SU-DHL-6 (cell line): ENCODE measurements around the gene HOXA11.

Experiments
- H2AFZ ChIP-seq: fragments of 200-600 bp; sonication (generic); 2 replicates; pipeline ENCODE4 v1.6.1; 2014; ENCODE audit warnings: low read depth, mild to moderate bottlenecking, moderate library complexity, mixed read lengths, antibody characterized with exemption, low read length; ENCODE audit not compliant: severe bottlenecking
- H3F3A ChIP-seq: fragments of 200-600 bp; shearing (Covaris generic); 2 replicates; pipeline ENCODE4 v1.6.0; 2016; ENCODE audit warnings: antibody characterized with exemption, mild to moderate bottlenecking; ENCODE audit not compliant: insufficient read depth
- H3K27ac ChIP-seq: fragments of 200-600 bp; sonication (generic); 2 replicates; pipeline ENCODE4 v1.5.1; 2016; ENCODE audit warnings: low read depth, mild to moderate bottlenecking, low read length, moderate library complexity, mixed read lengths
- H3K27me3 ChIP-seq: fragments of 200-600 bp; sonication (generic), shearing (Covaris generic); 2 replicates; pipeline ENCODE4 v1.6.0; 2014; ENCODE audit warnings: mild to moderate bottlenecking, low read length
- H3K36me3 ChIP-seq: fragments of 200-600 bp; sonication (generic); 2 replicates; pipeline ENCODE4 v1.6.1; 2014; ENCODE audit warnings: mild to moderate bottlenecking, low read length, mixed read lengths
- H3K4me2 ChIP-seq: fragments of 300-600, 200-600 bp; shearing (Covaris generic), sonication (generic); 2 replicates; pipeline ENCODE4 v1.6.0; 2014; ENCODE audit warnings: low read length, low read depth, mild to moderate bottlenecking; ENCODE audit not compliant: poor library complexity, severe bottlenecking
- H3K4me3 ChIP-seq: fragments of 200-600 bp; sonication (generic); 2 replicates; pipeline ENCODE4 v1.5.1; 2014; ENCODE audit warnings: antibody characterized with exemption, low read length, mild to moderate bottlenecking, mixed read lengths; ENCODE audit not compliant: insufficient read depth, poor library complexity, severe bottlenecking
- H3K79me2 ChIP-seq: fragments of 200-600 bp; sonication (generic); 2 replicates; pipeline ENCODE4 v1.6.1; 2014; ENCODE audit warnings: mild to moderate bottlenecking, low read length, moderate library complexity; ENCODE audit not compliant: insufficient read depth
- H3K9ac ChIP-seq: fragments of 200-600 bp; sonication (generic); 2 replicates; pipeline ENCODE4 v1.7.0; 2014; ENCODE audit warnings: mild to moderate bottlenecking, low read length
- H3K9me2 ChIP-seq: fragments of 200-600 bp; sonication (generic); replicated peaks from 2 replicates; pipeline ENCODE4 v1.6.1; 2014; ENCODE audit warnings: low read length; ENCODE audit not compliant: insufficient read depth
- H3K9me3 ChIP-seq: fragments of 200-600 bp; sonication (generic); 2 replicates; pipeline ENCODE4 v1.6.1; 2014; ENCODE audit warnings: low read length, mixed read lengths; ENCODE audit not compliant: insufficient read depth
- H4K20me1 ChIP-seq: fragments of 200-600 bp; sonication (generic); 2 replicates; pipeline ENCODE4 v1.6.1; 2014; ENCODE audit warnings: low read depth, mild to moderate bottlenecking, antibody characterized with exemption, low read length, moderate library complexity, mixed read lengths
- CTCF ChIP-seq: fragments of 200-600 bp; sonication (generic); IDR thresholded peaks from one replicate; pipeline ENCODE4 v1.5.1; 2017; ENCODE audit warnings: antibody characterized with exemption, mild to moderate bottlenecking, low read length, moderate library complexity; ENCODE audit not compliant: insufficient read depth, poor library complexity, severe bottlenecking
- EZH2phosphoT487 ChIP-seq: fragments of 200-600 bp; sonication (generic), shearing (Covaris generic); conservative IDR thresholded peaks from 2 replicates; pipeline ENCODE4 v1.6.1; 2018; ENCODE audit warnings: mild to moderate bottlenecking, antibody characterized with exemption, low read length, moderate library complexity, mixed read lengths

The HOXA11 gene

GRCh38 chr7:27198871-27199801 is 14.1 kb upstream of the HOXA11 start:
- H3K36me3 ChIP-seq: no peaks in the 10 kb centered on the region
- no peaks in the 10 kb centered on the region for H4K20me1 ChIP-seq
- no peak overlapping the region for H3K9ac ChIP-seq
- no peaks in the 10 kb centered on the region for H3K27me3 ChIP-seq
- H3K9me3 ChIP-seq: no peaks in the 10 kb centered on the region
- H3K4me2 ChIP-seq: no peak overlapping the region
- no peaks in the 10 kb centered on the region for H3K79me2 ChIP-seq
- no peak for TF ChIP-seq CTCF
- no peak for TF ChIP-seq EZH2phosphoT487
- H3K9me2 ChIP-seq: no peaks in the 10 kb centered on the region
- H2AFZ ChIP-seq: no peak overlapping the region
- peak overlapping the region; percentile 61 for H3K4me3 ChIP-seq
- no peaks in the 10 kb centered on the region for H3F3A ChIP-seq
- no peak overlapping the region for H3K27ac ChIP-seq

DNA sequence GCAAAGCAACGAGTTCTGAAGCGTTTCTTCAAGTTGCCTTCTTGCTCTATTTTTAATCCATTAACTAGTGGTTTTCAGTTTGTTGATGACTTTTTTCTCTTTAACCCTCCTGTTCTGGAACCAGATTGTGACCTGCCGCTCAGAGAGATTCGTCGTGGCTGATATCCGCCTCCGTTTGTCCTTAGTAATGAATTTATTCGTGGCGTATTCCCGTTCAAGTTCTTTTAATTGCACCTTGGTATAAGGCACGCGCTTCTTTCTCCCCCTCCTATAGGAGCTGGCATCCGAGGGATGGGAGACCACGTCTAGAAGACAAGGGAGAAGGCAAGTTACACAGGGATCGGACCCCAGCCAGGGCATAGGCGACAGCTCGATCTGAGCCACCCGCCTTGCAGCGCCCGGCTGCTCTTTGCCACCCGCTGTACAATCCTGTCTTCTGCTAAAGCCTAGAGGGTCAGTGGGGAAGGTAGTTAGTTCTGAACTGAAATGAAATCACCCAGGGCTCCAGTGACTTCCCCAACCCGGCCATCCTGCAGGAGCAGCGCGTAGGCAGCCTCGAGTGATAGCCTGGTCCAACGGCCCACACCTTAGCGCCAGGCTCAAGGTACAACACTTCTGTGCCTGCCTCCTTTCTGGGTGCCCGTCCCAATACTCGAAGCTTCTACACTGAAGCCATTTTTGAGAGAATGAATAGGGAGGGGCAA is 13.3 kb upstream of the HOXA11 start:
- Histone ChIP-seq H3K27me3 (no peaks in the 10 kb centered on the region), H3K79me2 (no peaks in the 10 kb centered on the region), H3K4me3 (no peak overlapping the region), H3F3A (no peaks in the 10 kb centered on the region), H4K20me1 (no peaks in the 10 kb centered on the region), H2AFZ (no peak overlapping the region), H3K9me2 (no peaks in the 10 kb centered on the region), H3K9ac (no peak overlapping the region), H3K4me2 (no peak overlapping the region), H3K36me3 (no peaks in the 10 kb centered on the region), H3K9me3 (no peaks in the 10 kb centered on the region), H3K27ac (no peak overlapping the region)
- TF ChIP-seq EZH2phosphoT487: no peak
- no peak for TF ChIP-seq CTCF

DNA sequence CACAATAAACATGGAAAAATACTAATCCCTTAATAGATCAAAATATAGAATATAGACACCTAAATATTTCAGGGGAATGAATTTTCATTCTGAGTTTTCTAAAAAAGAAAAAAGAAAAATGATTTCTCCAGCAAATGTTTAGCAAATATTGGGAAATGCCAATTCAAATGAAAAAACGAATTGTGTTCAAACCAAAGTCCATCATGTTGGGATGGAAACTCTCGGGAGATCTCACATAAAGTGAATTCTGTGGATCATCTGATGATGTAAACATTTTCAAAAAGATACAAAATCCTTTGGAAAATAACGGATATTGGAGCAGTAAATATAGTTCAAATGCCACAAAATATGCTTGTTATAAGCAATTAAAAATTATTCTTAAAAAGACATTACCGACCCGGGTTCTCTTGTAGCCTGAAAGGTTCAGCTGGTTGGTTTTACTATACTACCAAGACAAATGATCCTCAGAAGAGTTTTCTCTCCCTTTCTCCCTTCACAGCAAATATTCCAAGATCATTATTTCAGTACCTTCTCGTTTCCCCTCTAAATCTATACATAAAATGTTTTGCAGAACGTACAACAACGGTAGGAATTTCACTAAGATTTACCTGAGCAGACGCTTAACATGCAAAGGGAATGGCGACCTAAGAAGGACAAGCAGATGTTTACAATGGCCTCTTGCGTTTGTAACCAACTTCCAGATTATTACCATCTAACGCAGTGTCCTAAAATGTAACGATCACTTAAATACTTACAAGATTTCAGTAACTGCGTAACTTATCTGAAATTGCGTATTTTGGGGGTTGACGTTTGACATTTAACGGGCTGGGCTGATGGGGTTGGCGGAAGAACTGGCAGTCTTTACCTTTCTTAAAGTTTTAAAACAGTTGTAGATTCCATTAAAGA is 12.4 kb upstream of the HOXA11 start:
- no peaks in the 10 kb centered on the region for H3K27me3 ChIP-seq
- no peaks in the 10 kb centered on the region for H3F3A ChIP-seq
- no peak overlapping the region for H3K9ac ChIP-seq
- H4K20me1 ChIP-seq: no peaks in the 10 kb centered on the region
- no peaks in the 10 kb centered on the region for H3K36me3 ChIP-seq
- no peak overlapping the region for H3K4me2 ChIP-seq
- H2AFZ ChIP-seq: no peak overlapping the region
- H3K79me2 ChIP-seq: no peaks in the 10 kb centered on the region
- H3K27ac ChIP-seq: no peak overlapping the region
- H3K9me3 ChIP-seq: no peaks in the 10 kb centered on the region
- no peak overlapping the region for H3K4me3 ChIP-seq
- H3K9me2 ChIP-seq: no peaks in the 10 kb centered on the region
- TF ChIP-seq EZH2phosphoT487 (no peak), CTCF (no peak)
